HCT116 (cell line): Measurements from ENCODE around the gene NIF3L1.

Experiments used
- EZH2phosphoT487 ChIP-seq: fragments of 200-600 bp; IDR thresholded peaks from 2 replicates; pipeline ENCODE4 v1.6.1; 2018; ENCODE audit warnings: antibody characterized with exemption, borderline replicate concordance
- FOSL1 ChIP-seq: IDR thresholded peaks from 2 replicates; pipeline ENCODE4 v1.6.1; 2012; ENCODE audit warnings: low read depth
- POLR2A ChIP-seq: IDR thresholded peaks from 2 replicates; pipeline ENCODE4 v1.7.0; 2011; ENCODE audit warnings: borderline replicate concordance; ENCODE audit not compliant: insufficient read depth, insufficient read length; ENCODE audit errors: extremely low read depth
- POLR2AphosphoS5 ChIP-seq: IDR thresholded peaks from 2 replicates; pipeline ENCODE4 v1.6.1; 2011; ENCODE audit warnings: mild to moderate bottlenecking, low read depth, low read length, moderate library complexity
- RAD21 ChIP-seq: IDR thresholded peaks from 2 replicates; pipeline ENCODE4 v1.6.1; 2012; ENCODE audit warnings: low read depth, mild to moderate bottlenecking
- SIN3A ChIP-seq: IDR thresholded peaks from 2 replicates; pipeline ENCODE4 v1.6.1; 2012; ENCODE audit warnings: low read depth
- SP1 ChIP-seq: IDR thresholded peaks from 2 replicates; pipeline ENCODE4 v1.6.1; 2012; ENCODE audit warnings: low read depth
- SRF ChIP-seq: IDR thresholded peaks from 2 replicates; pipeline ENCODE4 v1.6.1; 2012; ENCODE audit warnings: low read depth
- TCF7L2 ChIP-seq: IDR thresholded peaks from 2 replicates; pipeline ENCODE4 v1.7.0; 2011; ENCODE audit warnings: borderline replicate concordance, inconsistent platforms; ENCODE audit not compliant: insufficient read depth, insufficient read length; ENCODE audit errors: extremely low read depth
- YY1 ChIP-seq: IDR thresholded peaks from 2 replicates; pipeline ENCODE4 v1.6.1; 2011; ENCODE audit warnings: low read length, low read depth, moderate library complexity, mild to moderate bottlenecking; ENCODE audit not compliant: insufficient replicate concordance; ENCODE audit errors: extremely low read depth
- ZBTB33 ChIP-seq: IDR thresholded peaks from 2 replicates; pipeline ENCODE4 v1.6.1; 2011; ENCODE audit warnings: mild to moderate bottlenecking, low read length, moderate library complexity; ENCODE audit not compliant: insufficient replicate concordance; ENCODE audit errors: extremely low read depth
- TF ChIP-seq, protein P1 (sequence below), 3 experiments: fragments of 200-600 bp in 1 of 3; sonication (generic) in 1 of 3; IDR thresholded peaks in 2 of 3; conservative IDR thresholded peaks in 1 of 3; 2 replicates each; pipeline ENCODE4 v1.5.1; 2012 to 2017; ENCODE audit warnings: low read depth in 2 of 3, low read length in 2 of 3, antibody characterized with exemption in 1 of 3, borderline replicate concordance in 1 of 3, control low read depth in 1 of 3, mild to moderate bottlenecking in 1 of 3, mixed read lengths in 1 of 3, mixed run types in 1 of 3, moderate library complexity in 1 of 3; ENCODE audit not compliant: insufficient read depth in 1 of 3
- TF ChIP-seq, protein P2 (sequence below): IDR thresholded peaks from 2 replicates; pipeline ENCODE4 v1.6.1; 2012

DNA sequence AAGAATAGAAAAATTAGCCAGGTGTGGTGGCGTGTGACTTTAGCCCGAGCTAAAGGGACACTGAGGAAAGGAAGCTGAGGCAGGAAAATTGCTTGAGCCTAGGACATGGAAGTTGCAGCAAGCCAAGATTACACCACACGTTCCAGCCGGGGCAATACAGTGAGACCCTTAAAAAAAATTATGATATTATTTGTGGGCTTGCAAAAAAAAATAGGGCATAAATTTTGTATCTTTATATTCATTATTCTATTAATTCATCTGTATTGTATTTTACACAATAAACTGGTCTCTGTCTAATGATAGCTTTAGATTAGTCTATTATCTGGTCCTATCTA, 56.2 kb downstream of the NIF3L1 start:
- TF ChIP-seq SP1, result no peak
- TF ChIP-seq FOSL1, result no peak
- TF ChIP-seq, protein P1, sequence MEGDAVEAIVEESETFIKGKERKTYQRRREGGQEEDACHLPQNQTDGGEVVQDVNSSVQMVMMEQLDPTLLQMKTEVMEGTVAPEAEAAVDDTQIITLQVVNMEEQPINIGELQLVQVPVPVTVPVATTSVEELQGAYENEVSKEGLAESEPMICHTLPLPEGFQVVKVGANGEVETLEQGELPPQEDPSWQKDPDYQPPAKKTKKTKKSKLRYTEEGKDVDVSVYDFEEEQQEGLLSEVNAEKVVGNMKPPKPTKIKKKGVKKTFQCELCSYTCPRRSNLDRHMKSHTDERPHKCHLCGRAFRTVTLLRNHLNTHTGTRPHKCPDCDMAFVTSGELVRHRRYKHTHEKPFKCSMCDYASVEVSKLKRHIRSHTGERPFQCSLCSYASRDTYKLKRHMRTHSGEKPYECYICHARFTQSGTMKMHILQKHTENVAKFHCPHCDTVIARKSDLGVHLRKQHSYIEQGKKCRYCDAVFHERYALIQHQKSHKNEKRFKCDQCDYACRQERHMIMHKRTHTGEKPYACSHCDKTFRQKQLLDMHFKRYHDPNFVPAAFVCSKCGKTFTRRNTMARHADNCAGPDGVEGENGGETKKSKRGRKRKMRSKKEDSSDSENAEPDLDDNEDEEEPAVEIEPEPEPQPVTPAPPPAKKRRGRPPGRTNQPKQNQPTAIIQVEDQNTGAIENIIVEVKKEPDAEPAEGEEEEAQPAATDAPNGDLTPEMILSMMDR (IDR thresholded peaks at IDR 0.05 in 2 of 3, conservative IDR thresholded peaks at IDR 0.05 in 1 of 3; ENCODE audit: borderline replicate concordance in 1 of 3, insufficient read depth in 1 of 3, low read depth in 2 of 3, low read length in 2 of 3), result no peak
- no peak for TF ChIP-seq POLR2AphosphoS5
- TF ChIP-seq SIN3A, result no peak
- no peak for TF ChIP-seq POLR2A
- no peak for TF ChIP-seq EZH2phosphoT487
- no peak for TF ChIP-seq TCF7L2
- TF ChIP-seq RAD21, result no peak
- TF ChIP-seq, protein P2, sequence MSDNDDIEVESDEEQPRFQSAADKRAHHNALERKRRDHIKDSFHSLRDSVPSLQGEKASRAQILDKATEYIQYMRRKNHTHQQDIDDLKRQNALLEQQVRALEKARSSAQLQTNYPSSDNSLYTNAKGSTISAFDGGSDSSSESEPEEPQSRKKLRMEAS, result no peak
- no peak for TF ChIP-seq YY1
- no peak for TF ChIP-seq SRF
- no peak for TF ChIP-seq ZBTB33
